GM21367 (cell line): ENCODE measurements around the gene OR4F3.
"Not testable (repeated sequence)": the region's sequence is repeated elsewhere in the genome, so short reads cannot be mapped to it uniquely, and the experiment has no call there.

ENCODE experiments used
- ATAC-seq: cut with Tn5 transposase; IDR thresholded peaks from one replicate; pipeline ENCODE4 v1.9.1; 2021; ENCODE audit not compliant: unreplicated experiment

The OR4F3 gene

GRCh38 chr5:181366968-181367367 lies at the start of gene OR4F3:
TSS of gene OR4F3 (plus strand) at chr5:181367268.
- ATAC-seq, result not testable (repeated sequence)
